Activated naive CD8-positive, alpha-beta T cell treated with anti-CD3 and anti-CD28 coated beads, Interleukin-2, amount 10 ng/mL, durations not matched to agents 7 days and 5 days (primary cell): ENCODE data around the gene PRPF40A. TPM values are rescaled to one million over a fixed set of nuclear protein-coding genes. Genes with fewer than 3 reads are reported as not detected.
"Not testable (repeated sequence)": the region's sequence is repeated elsewhere in the genome, so short reads cannot be mapped to it uniquely, and the experiment has no call there.

ENCODE experiments used
- ATAC-seq: fragments of 150-1000 bp; cut with Tn5 transposase; one replicate; pipeline ENCODE4 v1.10.0; 2021; ENCODE audit warnings: low read depth, moderate library complexity
- POLR2A ChIA-PET: fragments of 350-600 bp; sonication (Branson Sonifier 250); formaldehyde crosslinking; loops from one replicate; lab custom pipeline; 2021; ENCODE audit warnings: antibody characterized with exemption; lab: Charles Lee
- DNase-seq: peaks from one replicate; pipeline ENCODE4 v3.0.0; 2021
- H3K27ac Mint-ChIP-seq: one replicate; pipeline ENCODE4 v1.8.0; 2022; ENCODE audit warnings: mild to moderate bottlenecking, mixed read lengths
- H3K27me3 Mint-ChIP-seq: one replicate; pipeline ENCODE4 v1.8.0; 2022; ENCODE audit warnings: mild to moderate bottlenecking, moderate library complexity, mixed read lengths
- H3K36me3 Mint-ChIP-seq: one replicate; pipeline ENCODE4 v1.8.0; 2021; ENCODE audit warnings: mild to moderate bottlenecking, mixed read lengths
- H3K4me1 Mint-ChIP-seq: one replicate; pipeline ENCODE4 v1.8.0; 2021; ENCODE audit warnings: mixed read lengths
- H3K4me3 Mint-ChIP-seq: one replicate; pipeline ENCODE4 v1.8.0; 2022; ENCODE audit warnings: mild to moderate bottlenecking, moderate library complexity, mixed read lengths
- H3K9me3 Mint-ChIP-seq: one replicate; pipeline ENCODE4 v1.8.0; 2021; ENCODE audit warnings: mixed read lengths
- total RNA-seq, 2 experiments: library from RNA; stranded (reverse); gene quantifications; one replicate each; pipeline ENCODE4 v1.2.3, GENCODE V29; 2021

The PRPF40A gene
- total RNA-seq = 100 to 1,000 TPM; 108 to 113 TPM

- Mint-ChIP-seq H3K36me3 (peaks cover 22% of the 10 kb centered on the region), H3K9me3 (no peaks in the 10 kb centered on the region), H3K4me1 (peaks cover 33% of the 10 kb centered on the region), H3K27ac (peak within 1 kb of the TSS; percentile 97), H3K4me3 (peak within 1 kb of the TSS; percentile 95), H3K27me3 (no peaks in the 10 kb centered on the region)
- peak; percentile 78 for ATAC-seq
- POLR2A ChIA-PET = interaction anchor here (0.7 to 2.7 kb wide), 12 partner anchors 9 to 1455 kb away, joined by 3 to 24 read pairs (median 3); partner anchors contain the start of gene RBM43
- DNase-seq = peak; percentile 98
Observed at GRCh38 chr2:152717228-152718075, at the start of gene PRPF40A. Gene PRPF40A (minus strand): TSS chr2:152717461. CDS start chr2:152717439, 22 bp downstream.

GRCh38 chr2:152766928-152767327 lies 49.7 kb upstream of the PRPF40A start:
- no peaks in the 10 kb centered on the region for H3K27me3 Mint-ChIP-seq
- H3K4me3 Mint-ChIP-seq = no peak overlapping the region
- POLR2A ChIA-PET = no interaction called here
- no peaks in the 10 kb centered on the region for H3K4me1 Mint-ChIP-seq
- H3K9me3 Mint-ChIP-seq = no peaks in the 10 kb centered on the region
- ATAC-seq = no peak
- DNase-seq = no peak
- peaks cover 12% of the 10 kb centered on the region for H3K36me3 Mint-ChIP-seq
- H3K27ac Mint-ChIP-seq = no peak overlapping the region

GRCh38 chr2:152763651-152764050 lies 46.4 kb upstream of the PRPF40A start:
- peaks cover 17% of the 10 kb centered on the region for H3K36me3 Mint-ChIP-seq
- H3K27ac Mint-ChIP-seq = no peak overlapping the region
- H3K9me3 Mint-ChIP-seq = no peaks in the 10 kb centered on the region
- DNase-seq (no peak), ATAC-seq (no peak)
- POLR2A ChIA-PET = no interaction called here
- no peaks in the 10 kb centered on the region for H3K4me1 Mint-ChIP-seq
- H3K4me3 Mint-ChIP-seq = no peak overlapping the region
- no peaks in the 10 kb centered on the region for H3K27me3 Mint-ChIP-seq

GRCh38 chr2:152763208-152763607 lies 45.9 kb upstream of the PRPF40A start:
- H3K9me3 Mint-ChIP-seq, H3K27ac Mint-ChIP-seq, POLR2A ChIA-PET, H3K4me1 Mint-ChIP-seq, H3K4me3 Mint-ChIP-seq, H3K27me3 Mint-ChIP-seq, ATAC-seq, DNase-seq: not testable (repeated sequence)
- H3K36me3 Mint-ChIP-seq = peaks cover 17% of the 10 kb centered on the region

GRCh38 chr2:152762202-152762601 lies 44.9 kb upstream of the PRPF40A start:
- H3K4me1 Mint-ChIP-seq = no peaks in the 10 kb centered on the region
- no peak overlapping the region for H3K4me3 Mint-ChIP-seq
- ATAC-seq (no peak), DNase-seq (no peak)
- POLR2A ChIA-PET = no interaction called here
- H3K27me3 Mint-ChIP-seq = no peaks in the 10 kb centered on the region
- H3K9me3 Mint-ChIP-seq = no peaks in the 10 kb centered on the region
- no peak overlapping the region for H3K27ac Mint-ChIP-seq
- H3K36me3 Mint-ChIP-seq = peaks cover 17% of the 10 kb centered on the region

GRCh38 chr2:152761214-152761613 lies 44.0 kb upstream of the PRPF40A start:
- Mint-ChIP-seq H3K4me1 (no peaks in the 10 kb centered on the region), H3K9me3 (no peaks in the 10 kb centered on the region), H3K27me3 (no peaks in the 10 kb centered on the region), H3K36me3 (peaks cover 22% of the 10 kb centered on the region), H3K27ac (no peak overlapping the region), H3K4me3 (no peak overlapping the region)
- ATAC-seq (no peak), DNase-seq (no peak)
- POLR2A ChIA-PET = no interaction called here

GRCh38 chr2:152759290-152760072 lies 42.2 kb upstream of the PRPF40A start:
- Mint-ChIP-seq H3K9me3 (no peaks in the 10 kb centered on the region), H3K4me1 (no peaks in the 10 kb centered on the region), H3K4me3 (no peak overlapping the region), H3K27me3 (no peaks in the 10 kb centered on the region), H3K36me3 (peaks cover 26% of the 10 kb centered on the region), H3K27ac (no peak overlapping the region)
- no peak for DNase-seq
- POLR2A ChIA-PET = no interaction called here
- no peak for ATAC-seq

GRCh38 chr2:152755029-152755428 lies 37.8 kb upstream of the PRPF40A start:
- Mint-ChIP-seq H3K27me3 (no peaks in the 10 kb centered on the region), H3K27ac (no peak overlapping the region), H3K9me3 (no peaks in the 10 kb centered on the region), H3K4me3 (no peak overlapping the region), H3K36me3 (peaks cover 31% of the 10 kb centered on the region), H3K4me1 (peaks cover 1% of the 10 kb centered on the region)
- ATAC-seq (no peak), DNase-seq (no peak)
- POLR2A ChIA-PET = no interaction called here

- POLR2A ChIA-PET = interaction anchor here (0.5 kb wide), 1 partner anchor 30 kb away, joined by 3 read pairs; the partner anchor contains the start of gene PRPF40A
- H3K4me1 Mint-ChIP-seq, H3K4me3 Mint-ChIP-seq, H3K9me3 Mint-ChIP-seq, DNase-seq, H3K27me3 Mint-ChIP-seq, ATAC-seq, H3K27ac Mint-ChIP-seq: not testable (repeated sequence)
- peaks cover 17% of the 10 kb centered on the region for H3K36me3 Mint-ChIP-seq
Observed at GRCh38 chr2:152747751-152748150, 30.5 kb upstream of the PRPF40A start.

- Mint-ChIP-seq H3K36me3 (peaks cover 15% of the 10 kb centered on the region), H3K27ac (no peak overlapping the region), H3K9me3 (no peaks in the 10 kb centered on the region), H3K27me3 (no peaks in the 10 kb centered on the region), H3K4me1 (peaks cover 7% of the 10 kb centered on the region), H3K4me3 (no peak overlapping the region)
- no peak for ATAC-seq
- DNase-seq = no peak
- POLR2A ChIA-PET = no interaction called here
Observed at GRCh38 chr2:152743002-152743401, 25.7 kb upstream of the PRPF40A start.

GRCh38 chr2:152740743-152741328 lies 23.6 kb upstream of the PRPF40A start:
- H3K4me3 Mint-ChIP-seq = no peak overlapping the region
- H3K9me3 Mint-ChIP-seq = no peaks in the 10 kb centered on the region
- peaks cover 27% of the 10 kb centered on the region for H3K36me3 Mint-ChIP-seq
- no peaks in the 10 kb centered on the region for H3K27me3 Mint-ChIP-seq
- H3K4me1 Mint-ChIP-seq = peaks cover 12% of the 10 kb centered on the region
- POLR2A ChIA-PET = no interaction called here
- DNase-seq (no peak), ATAC-seq (peak; percentile 54)
- no peak overlapping the region for H3K27ac Mint-ChIP-seq

GRCh38 chr2:152739705-152740104 lies 22.4 kb upstream of the PRPF40A start:
- H3K27me3 Mint-ChIP-seq, ATAC-seq, H3K9me3 Mint-ChIP-seq, H3K27ac Mint-ChIP-seq, DNase-seq, POLR2A ChIA-PET, H3K4me3 Mint-ChIP-seq: not testable (repeated sequence)
- peaks cover 27% of the 10 kb centered on the region for H3K36me3 Mint-ChIP-seq
- H3K4me1 Mint-ChIP-seq = peaks cover 12% of the 10 kb centered on the region

- no peak for DNase-seq
- ATAC-seq = no peak
- H3K27ac Mint-ChIP-seq = no peak overlapping the region
- peaks cover 12% of the 10 kb centered on the region for H3K4me1 Mint-ChIP-seq
- no peaks in the 10 kb centered on the region for H3K9me3 Mint-ChIP-seq
- H3K27me3 Mint-ChIP-seq = no peaks in the 10 kb centered on the region
- peaks cover 27% of the 10 kb centered on the region for H3K36me3 Mint-ChIP-seq
- H3K4me3 Mint-ChIP-seq = no peak overlapping the region
- POLR2A ChIA-PET = no interaction called here
Observed at GRCh38 chr2:152738438-152738837, 21.2 kb upstream of the PRPF40A start.
